Coronary artery (tissue), 2 donors: Measurements from ENCODE around the gene TOMM5.

Experiments
- DNase-seq: peaks from one replicate; pipeline ENCODE4 v3.0.0-alpha.2; 2017; ENCODE audit warnings: low spot score
- H3K27ac ChIP-seq, 2 donors: fragments of 200-600 bp; sonication (generic); one replicate each; pipeline ENCODE4 v1.5.1; 2016 to 2019
- H3K4me3 ChIP-seq: fragments of 200-600 bp; sonication (generic); 2 replicates; pipeline ENCODE4 v1.5.1; 2016; ENCODE audit warnings: mild to moderate bottlenecking, moderate library complexity
- TF ChIP-seq, protein P1 (sequence below): fragments of 200-600 bp; sonication (generic); IDR thresholded peaks from one replicate; pipeline ENCODE4 v1.5.1; 2019; ENCODE audit warnings: antibody characterized with exemption

Gene TOMM5

DNA sequence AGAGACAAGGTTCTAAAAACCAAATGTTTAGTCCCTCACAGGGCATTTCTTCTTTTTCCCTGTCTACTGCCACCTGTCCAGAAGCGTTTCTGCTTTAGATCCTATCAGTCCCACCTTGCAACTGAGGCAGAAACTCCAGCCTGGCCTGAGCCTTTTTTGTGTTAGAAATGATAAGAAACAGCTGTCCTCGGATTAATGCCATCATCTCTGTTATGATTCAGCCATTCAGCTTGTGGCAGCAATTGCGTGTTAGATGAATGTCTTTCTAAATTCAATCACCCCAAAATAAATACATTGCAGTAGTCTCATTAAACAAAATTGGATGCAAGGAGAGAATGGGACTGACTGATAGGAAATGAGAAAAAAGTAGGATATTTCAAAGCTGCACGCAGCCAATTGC lies 30.1 kb upstream of the TOMM5 start:
- TF ChIP-seq, protein P1, sequence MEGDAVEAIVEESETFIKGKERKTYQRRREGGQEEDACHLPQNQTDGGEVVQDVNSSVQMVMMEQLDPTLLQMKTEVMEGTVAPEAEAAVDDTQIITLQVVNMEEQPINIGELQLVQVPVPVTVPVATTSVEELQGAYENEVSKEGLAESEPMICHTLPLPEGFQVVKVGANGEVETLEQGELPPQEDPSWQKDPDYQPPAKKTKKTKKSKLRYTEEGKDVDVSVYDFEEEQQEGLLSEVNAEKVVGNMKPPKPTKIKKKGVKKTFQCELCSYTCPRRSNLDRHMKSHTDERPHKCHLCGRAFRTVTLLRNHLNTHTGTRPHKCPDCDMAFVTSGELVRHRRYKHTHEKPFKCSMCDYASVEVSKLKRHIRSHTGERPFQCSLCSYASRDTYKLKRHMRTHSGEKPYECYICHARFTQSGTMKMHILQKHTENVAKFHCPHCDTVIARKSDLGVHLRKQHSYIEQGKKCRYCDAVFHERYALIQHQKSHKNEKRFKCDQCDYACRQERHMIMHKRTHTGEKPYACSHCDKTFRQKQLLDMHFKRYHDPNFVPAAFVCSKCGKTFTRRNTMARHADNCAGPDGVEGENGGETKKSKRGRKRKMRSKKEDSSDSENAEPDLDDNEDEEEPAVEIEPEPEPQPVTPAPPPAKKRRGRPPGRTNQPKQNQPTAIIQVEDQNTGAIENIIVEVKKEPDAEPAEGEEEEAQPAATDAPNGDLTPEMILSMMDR = no peak
- no peak for DNase-seq
- no peak overlapping the region for H3K27ac ChIP-seq
- H3K4me3 ChIP-seq = no peak overlapping the region

DNA sequence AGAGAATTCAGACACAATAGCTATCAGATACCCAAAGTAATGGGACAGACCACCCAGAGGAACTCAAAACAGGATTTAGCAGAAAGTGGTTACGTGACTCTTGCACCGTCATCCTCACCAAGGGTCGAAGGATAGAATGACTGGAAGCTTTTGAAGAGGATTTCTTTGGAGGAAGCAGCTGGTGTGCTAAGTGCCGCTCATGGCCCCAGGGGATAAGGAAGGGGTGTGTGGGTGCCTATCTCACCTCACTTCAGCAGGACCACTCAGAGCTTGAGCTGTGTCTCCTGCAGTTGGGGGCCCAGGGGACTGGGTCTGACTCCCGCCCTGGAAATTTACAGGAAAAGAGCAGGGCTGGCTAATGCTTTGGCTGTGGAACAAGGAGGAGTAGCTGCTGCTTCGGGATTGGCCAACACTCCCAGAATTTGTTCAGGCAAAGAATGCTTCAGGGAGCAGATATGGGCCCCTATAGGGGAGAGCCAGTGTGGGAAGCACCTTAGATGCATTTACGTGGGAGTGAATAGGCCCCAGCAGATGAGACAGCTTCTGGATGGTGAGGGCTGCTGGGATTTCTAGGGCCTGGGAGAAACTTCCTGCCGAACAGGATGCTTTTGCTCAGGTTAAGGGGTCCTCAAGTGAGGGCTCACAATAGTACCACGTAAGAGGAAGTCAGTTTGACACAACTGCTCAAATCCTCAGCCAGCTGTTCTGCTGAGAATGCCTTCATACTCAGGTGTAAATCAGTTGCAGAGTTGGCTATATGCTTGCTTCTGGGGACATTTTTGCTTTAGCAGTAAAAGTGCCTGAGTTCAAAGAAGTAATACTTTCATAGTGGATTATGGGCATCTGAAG lies 29.1 kb upstream of the TOMM5 start:
- Histone ChIP-seq H3K27ac (no peak overlapping the region), H3K4me3 (no peak overlapping the region)
- TF ChIP-seq, protein P1 = no peak
- DNase-seq = no peak

DNA sequence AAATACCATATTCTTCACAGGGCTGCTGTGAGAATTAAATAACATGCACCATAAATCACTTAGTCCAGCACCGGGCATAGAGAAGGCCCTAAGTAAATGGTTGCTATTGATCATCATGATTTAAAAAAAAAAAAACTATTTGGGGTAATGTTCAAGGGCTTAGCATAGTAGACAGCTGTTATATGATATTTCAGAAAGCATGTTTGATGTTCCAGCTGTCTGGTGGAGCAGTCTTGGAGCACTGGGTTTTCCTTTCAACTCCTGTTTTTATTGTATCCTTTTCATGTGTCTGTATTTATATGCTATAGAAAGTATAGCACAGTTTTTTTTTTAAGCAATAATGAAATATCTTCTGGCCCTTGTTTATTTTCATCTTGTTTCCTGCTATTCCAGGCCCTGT lies 28.0 kb upstream of the TOMM5 start:
- no peak overlapping the region for H3K27ac ChIP-seq
- TF ChIP-seq, protein P1 = no peak
- DNase-seq = no peak
- H3K4me3 ChIP-seq = no peak overlapping the region

DNA sequence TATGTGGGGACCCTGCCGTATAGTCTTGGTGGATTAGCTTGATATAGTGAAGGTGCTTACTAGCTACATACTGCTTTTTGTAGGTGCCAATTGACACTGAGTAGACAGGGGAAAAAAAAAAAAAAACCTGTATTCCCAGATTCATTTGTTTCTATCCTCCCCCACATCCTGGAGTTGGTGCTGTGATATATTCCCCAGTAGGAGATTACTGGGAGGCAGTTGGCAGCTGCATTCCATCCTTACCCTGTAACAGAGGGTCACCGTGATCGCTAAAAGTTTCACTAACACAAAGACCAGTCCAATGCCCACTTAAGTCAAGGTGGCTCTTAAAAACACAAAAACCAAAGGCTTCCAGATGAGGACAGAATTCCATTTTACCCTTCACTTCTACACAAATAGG lies 27.4 kb upstream of the TOMM5 start:
- DNase-seq = no peak
- TF ChIP-seq, protein P1 = no peak
- Histone ChIP-seq H3K27ac (no peak overlapping the region), H3K4me3 (no peak overlapping the region)

DNA sequence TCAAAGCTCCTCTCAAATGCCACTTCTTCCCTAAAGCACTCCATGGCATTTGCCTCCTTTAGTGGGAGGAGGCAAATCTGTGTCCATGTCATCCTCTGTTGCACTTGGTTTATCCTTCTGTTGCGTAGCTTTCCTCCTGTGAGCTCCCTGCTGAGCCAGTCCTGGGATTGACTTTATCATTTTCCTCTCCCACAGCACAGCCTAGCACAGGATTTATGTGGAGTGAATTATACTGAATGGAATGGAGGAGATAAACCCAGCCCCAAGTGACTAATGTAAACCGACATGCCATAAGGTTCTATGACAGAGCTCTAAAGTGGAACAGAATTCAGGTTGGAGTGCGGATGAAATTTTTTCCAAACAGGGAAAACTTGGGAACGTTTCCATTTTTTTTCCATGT lies 26.4 kb upstream of the TOMM5 start:
- Histone ChIP-seq H3K27ac (no peak overlapping the region), H3K4me3 (no peak overlapping the region)
- no peak for DNase-seq
- TF ChIP-seq, protein P1 = no peak

DNA sequence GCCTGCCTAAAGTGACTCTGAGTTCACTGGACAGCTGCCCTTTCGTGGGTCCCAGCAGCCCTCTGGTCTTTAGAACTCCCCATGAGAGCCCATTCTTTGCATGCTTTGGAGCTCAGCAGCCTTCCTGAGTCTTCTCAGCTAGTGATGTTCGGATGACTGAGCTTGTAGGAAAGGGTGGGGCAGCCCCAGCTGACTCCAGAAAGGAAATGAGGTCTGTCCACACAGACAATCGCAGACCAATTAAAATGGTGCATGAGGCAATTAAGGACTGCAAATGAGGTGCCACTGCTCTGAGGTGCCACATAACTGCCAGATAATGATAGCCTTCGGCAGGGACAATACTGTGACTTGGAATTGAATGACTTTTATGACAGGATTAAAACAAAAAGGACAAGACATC lies 25.4 kb upstream of the TOMM5 start:
- Histone ChIP-seq H3K27ac (no peak overlapping the region), H3K4me3 (no peak overlapping the region)
- TF ChIP-seq, protein P1 = no peak
- no peak for DNase-seq

DNA sequence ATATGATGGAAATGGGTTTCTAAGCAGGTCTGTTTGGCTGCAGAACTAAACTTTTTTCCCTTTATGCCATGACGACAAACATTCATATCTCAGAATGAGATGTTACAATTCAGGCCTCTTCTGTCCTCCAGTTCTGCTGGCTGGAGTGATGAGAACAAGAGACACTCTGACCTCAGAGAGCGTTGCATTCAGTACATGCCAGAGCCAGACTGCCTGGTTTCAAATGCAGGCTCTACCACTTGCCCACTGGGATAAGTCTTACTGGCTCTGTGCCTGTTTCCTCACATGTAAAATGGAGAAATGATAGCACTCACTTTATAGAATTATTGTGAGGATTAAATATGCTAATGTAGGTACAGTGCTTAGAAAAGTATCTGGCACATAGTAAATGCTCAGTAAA lies 24.8 kb upstream of the TOMM5 start:
- Histone ChIP-seq H3K27ac (no peak overlapping the region), H3K4me3 (no peak overlapping the region)
- no peak for DNase-seq
- TF ChIP-seq, protein P1 = no peak
